ENCODE data around the gene ADARB2.
"Not testable (repeated sequence)": the region's sequence is repeated elsewhere in the genome, so short reads cannot be mapped to it uniquely, and the experiment has no call there.

The ADARB2 gene

GRCh38 chr10:1414893-1415292 is 322.4 kb downstream of the ADARB2 start:
- DNase-seq = no peak

GRCh38 chr10:1414346-1414745 is 323.0 kb downstream of the ADARB2 start:
- DNase-seq = not testable (repeated sequence)

GRCh38 chr10:1413823-1414222 is 323.5 kb downstream of the ADARB2 start:
- DNase-seq = no peak

- no peak for DNase-seq
Measured at GRCh38 chr10:1413256-1413655, 324.1 kb downstream of the ADARB2 start.

- no peak for DNase-seq
Measured at GRCh38 chr10:1412531-1413189, 324.7 kb downstream of the ADARB2 start.

- no peak for DNase-seq
Measured at GRCh38 chr10:1411956-1412355, 325.4 kb downstream of the ADARB2 start.

- DNase-seq = no peak
Measured at GRCh38 chr10:1411451-1411850, 325.9 kb downstream of the ADARB2 start.

- DNase-seq = no peak
Measured at GRCh38 chr10:1410469-1411395, 326.6 kb downstream of the ADARB2 start.

GRCh38 chr10:1410032-1410431 is 327.3 kb downstream of the ADARB2 start:
- no peak for DNase-seq

- no peak for DNase-seq
Measured at GRCh38 chr10:1409392-1409791, 327.9 kb downstream of the ADARB2 start.

GRCh38 chr10:1408651-1409367 is 328.5 kb downstream of the ADARB2 start:
- DNase-seq = no peak

GRCh38 chr10:1406967-1407945 is 330.1 kb downstream of the ADARB2 start:
- no peak for DNase-seq

- no peak for DNase-seq
Measured at GRCh38 chr10:1406132-1406966, 331.0 kb downstream of the ADARB2 start.

- no peak for DNase-seq
Measured at GRCh38 chr10:1404323-1405260, 332.7 kb downstream of the ADARB2 start.

- no peak for DNase-seq
Measured at GRCh38 chr10:1403508-1404322, 333.6 kb downstream of the ADARB2 start.

GRCh38 chr10:1402816-1403507 is 334.4 kb downstream of the ADARB2 start:
- DNase-seq = no peak

- DNase-seq = no peak
Measured at GRCh38 chr10:1402016-1402770, 335.1 kb downstream of the ADARB2 start.

All from suppressor macrophage treated with lipopolysaccharide for 4 hours (primary cell).